ENCODE data around the gene GRID1. TPM values are rescaled to one million over a fixed set of nuclear protein-coding genes. Genes with fewer than 3 reads are reported as not detected.

The GRID1 gene
- polyA plus RNA-seq, 1 of the 3 experiments (the other 2 are of a cell fraction): 0.13 TPM

DNA sequence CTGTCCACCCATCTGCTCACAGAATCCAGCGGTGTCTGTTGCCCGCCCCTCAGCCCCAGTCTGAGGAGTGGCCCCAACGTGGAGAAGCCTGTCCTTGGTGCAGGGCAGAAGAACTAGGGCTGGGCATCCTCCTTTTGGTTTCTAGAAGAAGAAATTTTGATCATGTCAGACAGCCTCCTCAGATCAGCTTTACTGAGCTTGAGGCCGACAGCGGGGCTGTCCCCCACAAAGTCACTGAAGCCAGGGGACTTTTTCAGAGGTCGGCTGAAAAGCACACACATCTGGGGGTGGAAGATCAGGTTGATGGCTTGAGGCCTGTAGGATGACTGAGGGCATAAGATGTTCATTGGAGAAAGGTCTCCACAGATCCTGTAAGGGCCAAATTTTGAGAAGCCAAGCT lies 767.9 kb downstream of the GRID1 start:
- no peak overlapping the region for H2AFZ ChIP-seq (ENCODE audit: low read depth)
- H3K4me2 ChIP-seq: no peak overlapping the region
- POLR2A ChIA-PET: no interaction called here
- WGBS (ENCODE audit: low lambda C conversion rate): 25% methylated on average over 4 of the region's 6 CpGs
- no peaks in the 10 kb centered on the region for H3K27me3 ChIP-seq (ENCODE audit: insufficient read depth)
- H3F3A ChIP-seq (replicated peaks; ENCODE audit: insufficient read depth): no peaks in the 10 kb centered on the region
- H3K27ac ChIP-seq (ENCODE audit: low read depth in 2 of 2, low read length in 1 of 2): no peak overlapping the region
- H3K4me3 ChIP-seq (ENCODE audit: low read depth in 2 of 2, low read length in 1 of 2): no peak overlapping the region
- CTCF ChIA-PET: no interaction called here
- DNase-seq: no peak
- no peaks in the 10 kb centered on the region for H3K36me3 ChIP-seq (replicated peaks in 1 of 2; ENCODE audit: control insufficient read depth in 1 of 2, insufficient read depth in 2 of 2, low read length in 1 of 2)
- H3K9me3 ChIP-seq: no peaks in the 10 kb centered on the region
- TF ChIP-seq RXRA (IDR thresholded peaks at IDR 0.05; ENCODE audit: borderline replicate concordance, low read depth): no peak
- no peak for TF ChIP-seq YY1 (IDR thresholded peaks at IDR 0.05; ENCODE audit: low read depth)
- TF ChIP-seq JUND (IDR thresholded peaks at IDR 0.05): no peak
- no peak for TF ChIP-seq MEF2A (IDR thresholded peaks at IDR 0.05; ENCODE audit: borderline replicate concordance, low read depth)
- no peak for TF ChIP-seq FOSL2 (IDR thresholded peaks at IDR 0.05; ENCODE audit: borderline replicate concordance, low read depth)
- TF ChIP-seq EP300 (IDR thresholded peaks at IDR 0.05; ENCODE audit: borderline replicate concordance in 1 of 2, low read depth in 1 of 2, low read length in 1 of 2): no peak
- no peak for TF ChIP-seq NFIC (IDR thresholded peaks at IDR 0.05; ENCODE audit: borderline replicate concordance)
- no peaks in the 10 kb centered on the region for H3K4me1 ChIP-seq (ENCODE audit: control insufficient read depth in 1 of 2, insufficient read depth in 2 of 2, low read depth in 1 of 2, low read length in 1 of 2)
- H4K20me1 ChIP-seq (ENCODE audit: insufficient read depth): no peaks in the 10 kb centered on the region
- no peaks in the 10 kb centered on the region for H3K79me2 ChIP-seq (ENCODE audit: insufficient read depth)
- no peak overlapping the region for H3K9ac ChIP-seq
- no peaks in the 10 kb centered on the region for H3K9me2 ChIP-seq

DNA sequence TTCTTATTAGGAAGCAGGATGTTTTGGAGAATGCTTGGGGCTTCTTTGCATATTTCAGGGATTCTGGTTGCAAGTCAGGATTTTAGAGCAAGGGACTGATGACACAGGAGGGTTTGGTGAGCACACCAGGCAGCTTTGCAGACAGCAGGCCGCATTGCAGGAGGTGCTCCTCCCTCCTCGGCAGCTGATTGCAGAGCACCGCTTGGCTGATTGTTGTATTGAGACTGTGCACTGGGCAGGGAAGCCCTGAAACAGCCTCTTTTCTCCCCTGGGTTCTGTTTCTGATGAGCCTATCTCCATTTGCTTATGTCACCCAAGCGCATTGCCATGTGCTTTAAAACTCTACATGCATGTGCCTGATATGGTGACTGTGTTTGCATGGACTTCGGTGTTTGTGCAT lies 769.6 kb downstream of the GRID1 start:
- H3K36me3 ChIP-seq (replicated peaks in 1 of 2; ENCODE audit: control insufficient read depth in 1 of 2, insufficient read depth in 2 of 2, low read length in 1 of 2): no peaks in the 10 kb centered on the region
- no peak overlapping the region for H2AFZ ChIP-seq (ENCODE audit: low read depth)
- 54% methylated on average over 5 of the region's 5 CpGs for WGBS (ENCODE audit: low lambda C conversion rate)
- H3K4me3 ChIP-seq (ENCODE audit: low read depth in 2 of 2, low read length in 1 of 2): no peak overlapping the region
- H3K79me2 ChIP-seq (ENCODE audit: insufficient read depth): no peaks in the 10 kb centered on the region
- H3K4me2 ChIP-seq: no peak overlapping the region
- no peaks in the 10 kb centered on the region for H3K9me2 ChIP-seq
- H3K4me1 ChIP-seq (ENCODE audit: control insufficient read depth in 1 of 2, insufficient read depth in 2 of 2, low read depth in 1 of 2, low read length in 1 of 2): no peaks in the 10 kb centered on the region
- TF ChIP-seq MEF2A (IDR thresholded peaks at IDR 0.05; ENCODE audit: borderline replicate concordance, low read depth): no peak
- no peak for TF ChIP-seq GABPA (IDR thresholded peaks at IDR 0.05; ENCODE audit: low read depth)
- TF ChIP-seq CHD2 (IDR thresholded peaks at IDR 0.05; ENCODE audit: low read length, partially characterized antibody): no peak
- TF ChIP-seq, protein P1, sequence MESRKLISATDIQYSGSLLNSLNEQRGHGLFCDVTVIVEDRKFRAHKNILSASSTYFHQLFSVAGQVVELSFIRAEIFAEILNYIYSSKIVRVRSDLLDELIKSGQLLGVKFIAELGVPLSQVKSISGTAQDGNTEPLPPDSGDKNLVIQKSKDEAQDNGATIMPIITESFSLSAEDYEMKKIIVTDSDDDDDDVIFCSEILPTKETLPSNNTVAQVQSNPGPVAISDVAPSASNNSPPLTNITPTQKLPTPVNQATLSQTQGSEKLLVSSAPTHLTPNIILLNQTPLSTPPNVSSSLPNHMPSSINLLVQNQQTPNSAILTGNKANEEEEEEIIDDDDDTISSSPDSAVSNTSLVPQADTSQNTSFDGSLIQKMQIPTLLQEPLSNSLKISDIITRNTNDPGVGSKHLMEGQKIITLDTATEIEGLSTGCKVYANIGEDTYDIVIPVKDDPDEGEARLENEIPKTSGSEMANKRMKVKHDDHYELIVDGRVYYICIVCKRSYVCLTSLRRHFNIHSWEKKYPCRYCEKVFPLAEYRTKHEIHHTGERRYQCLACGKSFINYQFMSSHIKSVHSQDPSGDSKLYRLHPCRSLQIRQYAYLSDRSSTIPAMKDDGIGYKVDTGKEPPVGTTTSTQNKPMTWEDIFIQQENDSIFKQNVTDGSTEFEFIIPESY (IDR thresholded peaks at IDR 0.05; ENCODE audit: borderline replicate concordance, low read depth): no peak
- TF ChIP-seq RXRA (IDR thresholded peaks at IDR 0.05; ENCODE audit: borderline replicate concordance, low read depth): no peak
- no peak for TF ChIP-seq EP300 (IDR thresholded peaks at IDR 0.05; ENCODE audit: borderline replicate concordance in 1 of 2, low read depth in 1 of 2, low read length in 1 of 2)
- no peak overlapping the region for H3K9ac ChIP-seq
- H3K9me3 ChIP-seq: no peaks in the 10 kb centered on the region
- no peaks in the 10 kb centered on the region for H4K20me1 ChIP-seq (ENCODE audit: insufficient read depth)
- H3K27ac ChIP-seq (ENCODE audit: low read depth in 2 of 2, low read length in 1 of 2): no peak overlapping the region
- POLR2A ChIA-PET: no interaction called here
- H3K27me3 ChIP-seq (ENCODE audit: insufficient read depth): no peaks in the 10 kb centered on the region
- no peaks in the 10 kb centered on the region for H3F3A ChIP-seq (replicated peaks; ENCODE audit: insufficient read depth)
- no peak for DNase-seq
- CTCF ChIA-PET: interaction anchor here (1.1 kb wide), 1 partner anchor 17 kb away, joined by 3 read pairs; no protein-coding TSS in a partner anchor

DNA sequence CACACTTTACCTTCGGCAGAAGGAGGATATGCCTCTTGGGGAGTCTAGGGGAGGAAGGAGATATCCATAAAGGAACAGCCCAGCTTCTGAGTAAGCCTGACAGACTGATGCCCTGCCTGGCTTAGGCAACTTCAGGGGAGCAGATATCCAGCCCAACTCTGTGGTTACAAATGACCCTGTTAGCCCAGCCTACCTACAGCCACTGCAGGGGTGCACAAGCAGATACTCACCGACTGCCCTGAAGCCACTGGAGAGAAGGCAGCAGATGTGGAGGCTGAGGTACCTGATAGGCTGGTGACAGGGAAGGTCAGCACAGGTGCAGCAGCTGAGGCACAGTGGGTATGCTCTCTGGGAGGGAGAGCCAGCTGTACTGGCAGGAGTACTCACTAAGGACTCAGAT lies 770.2 kb downstream of the GRID1 start:
- Histone ChIP-seq H3K4me2 (no peak overlapping the region), H3K4me3 (ENCODE audit: low read depth in 2 of 2, low read length in 1 of 2) (no peak overlapping the region), H2AFZ (ENCODE audit: low read depth) (no peak overlapping the region), H4K20me1 (ENCODE audit: insufficient read depth) (no peaks in the 10 kb centered on the region), H3K36me3 (replicated peaks in 1 of 2; ENCODE audit: control insufficient read depth in 1 of 2, insufficient read depth in 2 of 2, low read length in 1 of 2) (no peaks in the 10 kb centered on the region), H3K9me2 (no peaks in the 10 kb centered on the region), H3K79me2 (ENCODE audit: insufficient read depth) (no peaks in the 10 kb centered on the region), H3K9me3 (no peaks in the 10 kb centered on the region), H3K27ac (ENCODE audit: low read depth in 2 of 2, low read length in 1 of 2) (no peak overlapping the region), H3K4me1 (ENCODE audit: control insufficient read depth in 1 of 2, insufficient read depth in 2 of 2, low read depth in 1 of 2, low read length in 1 of 2) (no peaks in the 10 kb centered on the region), H3K27me3 (ENCODE audit: insufficient read depth) (no peaks in the 10 kb centered on the region), H3K9ac (no peak overlapping the region), H3F3A (replicated peaks; ENCODE audit: insufficient read depth) (no peaks in the 10 kb centered on the region)
- ChIA-PET CTCF (interaction anchor here (1.1 kb wide), 1 partner anchor 17 kb away, joined by 3 read pairs; no protein-coding TSS in a partner anchor), POLR2A (no interaction called here)
- 30% methylated on average over 2 of the region's 2 CpGs for WGBS (ENCODE audit: low lambda C conversion rate)
- TF ChIP-seq NFIC (IDR thresholded peaks at IDR 0.05; ENCODE audit: borderline replicate concordance): no peak
- TF ChIP-seq FOXM1 (IDR thresholded peaks at IDR 0.05; ENCODE audit: low read depth): no peak
- DNase-seq: no peak
